ENCODE data around the gene DRC3. TPM values are rescaled to one million over a fixed set of nuclear protein-coding genes. Genes with fewer than 3 reads are reported as not detected.

The DRC3 gene
- total and polyA plus RNA-seq, 2 donors (not counting 1 experiment from before 2014, with no cell fraction given) = 0.17 TPM; not detected in 1

DNA sequence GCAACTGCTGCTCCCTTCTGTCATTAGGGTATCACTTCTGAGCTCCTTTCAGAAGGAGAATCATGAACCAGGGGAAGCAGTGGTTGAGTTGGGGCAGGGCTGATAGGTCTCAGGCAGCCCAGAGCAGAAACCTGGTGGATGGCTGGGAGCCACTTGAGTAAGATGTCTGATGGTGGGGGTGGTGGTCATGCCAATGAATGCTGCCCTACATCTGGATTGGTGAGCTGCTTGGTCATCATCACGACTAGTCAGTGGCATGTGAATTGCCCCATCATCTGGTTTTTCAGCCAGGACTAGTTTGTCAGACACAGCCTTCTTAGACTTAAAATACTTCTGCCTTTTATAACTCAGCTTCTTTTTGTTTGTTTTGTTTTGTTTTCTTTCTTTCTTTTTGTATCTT is 69.1 kb downstream of the DRC3 start:
- Mint-ChIP-seq H3K4me3 (peak overlapping the region; percentile 89), H3K4me1 (peaks cover 50% of the 10 kb centered on the region), H3K27ac (peak overlapping the region; percentile 32), H3K27me3 (no peaks in the 10 kb centered on the region), H3K9me3 (ENCODE audit: insufficient read depth) (no peaks in the 10 kb centered on the region)
- no peaks in the 10 kb centered on the region for H3K9me3 ChIP-seq (ENCODE audit: control extremely low read depth in 1 of 3, control insufficient read depth in 2 of 3, insufficient read depth in 1 of 3, low read length in 2 of 3)
- no peak overlapping the region for H3K9ac ChIP-seq (ENCODE audit: low read length)
- no peak overlapping the region for H3K27ac ChIP-seq (ENCODE audit: low read length in 2 of 2)
- H3K4me2 ChIP-seq (replicated peaks; ENCODE audit: low read depth, low read length, poor library complexity, severe bottlenecking) = no peak overlapping the region
- H2AFZ ChIP-seq (ENCODE audit: insufficient read depth, low read depth, low read length, poor library complexity, severe bottlenecking) = no peak overlapping the region
- H3K4me1 ChIP-seq (ENCODE audit: control insufficient read depth in 2 of 2, insufficient read depth in 2 of 2, low read length in 2 of 2) = peaks cover 25 to 36% of the 10 kb centered on the region in 2 donors
- intact Hi-C loops (cut with micrococcal nuclease) = no loop called here
- peaks cover 64% of the 10 kb centered on the region for H3K79me2 ChIP-seq (ENCODE audit: control insufficient read depth, insufficient read depth, low read length)
- no peak overlapping the region for H3K4me3 ChIP-seq (ENCODE audit: control extremely low read depth in 1 of 5, extremely low read depth in 1 of 5, insufficient read depth in 1 of 5, low read depth in 2 of 5, low read length in 4 of 5)
- ChIA-PET POLR2A (no interaction called here), CTCF (interaction anchor here (0.5 kb wide), 1 partner anchor 281 kb away, joined by 3 read pairs; no protein-coding TSS in a partner anchor)
- ATAC-seq (ENCODE audit: low read depth) (no peak), DNase-seq (no peak)
- H3K36me3 ChIP-seq (replicated peaks in 1 of 2; ENCODE audit: control extremely low read depth in 1 of 2, control insufficient read depth in 1 of 2, extremely low read depth in 1 of 2, insufficient read depth in 2 of 2, low read length in 1 of 2) = no peaks in the 10 kb centered on the region
- no CpG with 5 or more reads among the region's 1 CpG for WGBS (ENCODE audit: insufficient coverage)
- no peaks in the 10 kb centered on the region for H3K27me3 ChIP-seq (replicated peaks in 1 of 4; ENCODE audit: control extremely low read depth in 1 of 4, control insufficient read depth in 3 of 4, insufficient read depth in 4 of 4, low read length in 3 of 4)
- H4K20me1 ChIP-seq (ENCODE audit: control insufficient read depth, insufficient read depth, low read length, poor library complexity, severe bottlenecking) = peaks cover 23% of the 10 kb centered on the region
- TF ChIP-seq, protein P1, sequence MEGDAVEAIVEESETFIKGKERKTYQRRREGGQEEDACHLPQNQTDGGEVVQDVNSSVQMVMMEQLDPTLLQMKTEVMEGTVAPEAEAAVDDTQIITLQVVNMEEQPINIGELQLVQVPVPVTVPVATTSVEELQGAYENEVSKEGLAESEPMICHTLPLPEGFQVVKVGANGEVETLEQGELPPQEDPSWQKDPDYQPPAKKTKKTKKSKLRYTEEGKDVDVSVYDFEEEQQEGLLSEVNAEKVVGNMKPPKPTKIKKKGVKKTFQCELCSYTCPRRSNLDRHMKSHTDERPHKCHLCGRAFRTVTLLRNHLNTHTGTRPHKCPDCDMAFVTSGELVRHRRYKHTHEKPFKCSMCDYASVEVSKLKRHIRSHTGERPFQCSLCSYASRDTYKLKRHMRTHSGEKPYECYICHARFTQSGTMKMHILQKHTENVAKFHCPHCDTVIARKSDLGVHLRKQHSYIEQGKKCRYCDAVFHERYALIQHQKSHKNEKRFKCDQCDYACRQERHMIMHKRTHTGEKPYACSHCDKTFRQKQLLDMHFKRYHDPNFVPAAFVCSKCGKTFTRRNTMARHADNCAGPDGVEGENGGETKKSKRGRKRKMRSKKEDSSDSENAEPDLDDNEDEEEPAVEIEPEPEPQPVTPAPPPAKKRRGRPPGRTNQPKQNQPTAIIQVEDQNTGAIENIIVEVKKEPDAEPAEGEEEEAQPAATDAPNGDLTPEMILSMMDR (IDR thresholded peaks at IDR 0.05) = no peak
- no peak for TF ChIP-seq EZH2 (IDR thresholded peaks at IDR 0.05; ENCODE audit: borderline replicate concordance, insufficient read depth, low read depth, low read length, poor library complexity, severe bottlenecking)

DNA sequence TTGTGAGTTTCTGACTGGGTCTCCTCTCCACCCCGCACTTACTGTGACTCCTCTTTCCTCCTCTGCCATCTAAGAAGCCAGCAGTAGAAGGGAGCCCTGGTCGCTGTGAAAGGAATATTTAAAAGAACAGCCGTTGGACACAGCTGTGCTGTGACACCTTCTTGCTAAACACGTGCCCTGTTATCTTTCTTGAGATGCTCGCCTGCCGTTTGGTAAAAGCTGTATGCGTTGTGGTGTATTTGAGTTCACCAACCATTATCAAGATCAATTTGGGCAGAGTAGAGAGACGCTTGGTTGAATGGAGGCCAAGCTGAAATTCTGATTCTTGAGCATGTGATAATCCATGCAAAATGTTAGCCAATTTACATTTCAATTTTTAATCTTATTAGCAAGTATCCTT is 70.3 kb downstream of the DRC3 start:
- H3K27ac ChIP-seq (ENCODE audit: low read length in 2 of 2) = no peak overlapping the region
- no peak overlapping the region for H3K9ac ChIP-seq (ENCODE audit: low read length)
- H2AFZ ChIP-seq (ENCODE audit: insufficient read depth, low read depth, low read length, poor library complexity, severe bottlenecking) = no peak overlapping the region
- POLR2A ChIA-PET = no interaction called here
- Mint-ChIP-seq H3K4me1 (peaks cover 39% of the 10 kb centered on the region), H3K27ac (no peak overlapping the region), H3K4me3 (no peak overlapping the region), H3K9me3 (ENCODE audit: insufficient read depth) (no peaks in the 10 kb centered on the region), H3K27me3 (no peaks in the 10 kb centered on the region)
- H3K79me2 ChIP-seq (ENCODE audit: control insufficient read depth, insufficient read depth, low read length) = peaks cover 52% of the 10 kb centered on the region
- 95% methylated on average over 3 of the region's 8 CpGs for WGBS (ENCODE audit: insufficient coverage)
- no peaks in the 10 kb centered on the region for H3K27me3 ChIP-seq (replicated peaks in 1 of 4; ENCODE audit: control extremely low read depth in 1 of 4, control insufficient read depth in 3 of 4, insufficient read depth in 4 of 4, low read length in 3 of 4)
- H3K4me1 ChIP-seq (ENCODE audit: control insufficient read depth in 2 of 2, insufficient read depth in 2 of 2, low read length in 2 of 2) = peaks cover 14 to 24% of the 10 kb centered on the region in 2 donors
- no peak overlapping the region for H3K4me3 ChIP-seq (ENCODE audit: control extremely low read depth in 1 of 5, extremely low read depth in 1 of 5, insufficient read depth in 1 of 5, low read depth in 2 of 5, low read length in 4 of 5)
- no peak for TF ChIP-seq EZH2 (IDR thresholded peaks at IDR 0.05; ENCODE audit: borderline replicate concordance, insufficient read depth, low read depth, low read length, poor library complexity, severe bottlenecking)
- TF ChIP-seq, protein P1 (IDR thresholded peaks at IDR 0.05) = no peak
- H3K4me2 ChIP-seq (replicated peaks; ENCODE audit: low read depth, low read length, poor library complexity, severe bottlenecking) = no peak overlapping the region
- DNase-seq (no peak), ATAC-seq (ENCODE audit: low read depth) (no peak)
- CTCF ChIA-PET = interaction anchor here (0.6 to 0.9 kb wide), 2 partner anchors 8 to 9 kb away, joined by 3 read pairs; no protein-coding TSS in a partner anchor
- peaks cover 19% of the 10 kb centered on the region for H4K20me1 ChIP-seq (ENCODE audit: control insufficient read depth, insufficient read depth, low read length, poor library complexity, severe bottlenecking)
- H3K36me3 ChIP-seq (replicated peaks in 1 of 2; ENCODE audit: control extremely low read depth in 1 of 2, control insufficient read depth in 1 of 2, extremely low read depth in 1 of 2, insufficient read depth in 2 of 2, low read length in 1 of 2) = peaks cover 0 to 5% of the 10 kb centered on the region in 2 experiments
- intact Hi-C loops (cut with micrococcal nuclease) = no loop called here
- H3K9me3 ChIP-seq (ENCODE audit: control extremely low read depth in 1 of 3, control insufficient read depth in 2 of 3, insufficient read depth in 1 of 3, low read length in 2 of 3) = no peaks in the 10 kb centered on the region

Measured in B cell (primary cell).